OCI-LY1 (cell line): ENCODE data around the gene TMED4.

Source experiments
- H2AFZ ChIP-seq: fragments of 200-600 bp; sonication (generic), shearing (Covaris generic); 2 replicates; pipeline ENCODE4 v1.6.0; 2014; ENCODE audit warnings: antibody characterized with exemption, mild to moderate bottlenecking, low read length
- H3F3A ChIP-seq: fragments of 200-600 bp; sonication (generic), shearing (Covaris generic); 2 replicates; pipeline ENCODE4 v1.6.0; 2014; ENCODE audit warnings: mild to moderate bottlenecking, antibody characterized with exemption, low read length, moderate library complexity; ENCODE audit not compliant: insufficient read depth
- H3K27ac ChIP-seq: fragments of 200-600 bp; sonication (generic); 2 replicates; pipeline ENCODE4 v1.5.1; 2014; ENCODE audit warnings: low read length, mixed run types, mild to moderate bottlenecking, low read depth; ENCODE audit not compliant: poor library complexity, severe bottlenecking
- H3K27me3 ChIP-seq: fragments of 200-600 bp; sonication (generic); 2 replicates; pipeline ENCODE4 v1.6.0; 2014; ENCODE audit warnings: antibody characterized with exemption, mild to moderate bottlenecking, low read length, moderate library complexity; ENCODE audit not compliant: insufficient read depth
- H3K36me3 ChIP-seq: fragments of 200-600 bp; sonication (generic); 2 replicates; pipeline ENCODE4 v1.6.1; 2014; ENCODE audit warnings: mild to moderate bottlenecking, antibody characterized with exemption, low read length, moderate library complexity, mixed read lengths; ENCODE audit not compliant: insufficient read depth
- H3K4me1 ChIP-seq: fragments of 200-600 bp; sonication (generic); 2 replicates; pipeline ENCODE4 v1.5.1; 2014; ENCODE audit warnings: mild to moderate bottlenecking, low read length, moderate library complexity; ENCODE audit not compliant: insufficient read depth, severe bottlenecking
- H3K4me2 ChIP-seq: fragments of 200-600 bp; sonication (generic), shearing (Covaris generic); 2 replicates; pipeline ENCODE4 v1.6.1; 2014; ENCODE audit warnings: low read length
- H3K4me3 ChIP-seq: fragments of 200-600 bp; sonication (generic); 2 replicates; pipeline ENCODE4 v1.5.1; 2014; ENCODE audit warnings: low read length, low read depth, mild to moderate bottlenecking, mixed read lengths; ENCODE audit not compliant: poor library complexity, severe bottlenecking
- H3K79me2 ChIP-seq: fragments of 200-600 bp; shearing (Covaris generic); 2 replicates; pipeline ENCODE4 v1.6.1; 2016; ENCODE audit warnings: mixed run types, low read length, mixed read lengths; ENCODE audit not compliant: insufficient read depth
- H3K9ac ChIP-seq: fragments of 200-600 bp; sonication (generic), shearing (Covaris generic); 2 replicates; pipeline ENCODE4 v1.6.1; 2014; ENCODE audit warnings: mild to moderate bottlenecking, low read length, mixed read lengths
- H3K9me2 ChIP-seq: fragments of 200-600 bp; sonication (generic), shearing (Covaris generic); 2 replicates; pipeline ENCODE4 v1.6.1; 2014; ENCODE audit warnings: low read depth, mild to moderate bottlenecking, low read length, mixed read lengths
- H3K9me3 ChIP-seq: fragments of 200-600 bp; shearing (Covaris generic); 2 replicates; pipeline ENCODE4 v1.6.1; 2014; ENCODE audit warnings: low read length, mixed read lengths
- H4K20me1 ChIP-seq: fragments of 200-600 bp; sonication (generic), shearing (Covaris generic); 2 replicates; pipeline ENCODE4 v1.6.0; 2016; ENCODE audit warnings: mild to moderate bottlenecking, low read length; ENCODE audit not compliant: insufficient read depth
- EZH2 ChIP-seq: fragments of 200-600 bp; sonication (generic), shearing (Covaris generic); IDR thresholded peaks from 2 replicates; pipeline ENCODE4 v1.8.0; 2017; ENCODE audit warnings: borderline replicate concordance, mixed run types, mild to moderate bottlenecking, antibody characterized with exemption, low read length, moderate library complexity, mixed read lengths
- TF ChIP-seq, protein P1 (sequence below): fragments of 200-600 bp; sonication (generic), shearing (Covaris generic); IDR thresholded peaks from 2 replicates; pipeline ENCODE4 v1.5.1; 2017; ENCODE audit warnings: mild to moderate bottlenecking, antibody characterized with exemption, low read length, moderate library complexity, mixed read lengths

TMED4 gene

DNA sequence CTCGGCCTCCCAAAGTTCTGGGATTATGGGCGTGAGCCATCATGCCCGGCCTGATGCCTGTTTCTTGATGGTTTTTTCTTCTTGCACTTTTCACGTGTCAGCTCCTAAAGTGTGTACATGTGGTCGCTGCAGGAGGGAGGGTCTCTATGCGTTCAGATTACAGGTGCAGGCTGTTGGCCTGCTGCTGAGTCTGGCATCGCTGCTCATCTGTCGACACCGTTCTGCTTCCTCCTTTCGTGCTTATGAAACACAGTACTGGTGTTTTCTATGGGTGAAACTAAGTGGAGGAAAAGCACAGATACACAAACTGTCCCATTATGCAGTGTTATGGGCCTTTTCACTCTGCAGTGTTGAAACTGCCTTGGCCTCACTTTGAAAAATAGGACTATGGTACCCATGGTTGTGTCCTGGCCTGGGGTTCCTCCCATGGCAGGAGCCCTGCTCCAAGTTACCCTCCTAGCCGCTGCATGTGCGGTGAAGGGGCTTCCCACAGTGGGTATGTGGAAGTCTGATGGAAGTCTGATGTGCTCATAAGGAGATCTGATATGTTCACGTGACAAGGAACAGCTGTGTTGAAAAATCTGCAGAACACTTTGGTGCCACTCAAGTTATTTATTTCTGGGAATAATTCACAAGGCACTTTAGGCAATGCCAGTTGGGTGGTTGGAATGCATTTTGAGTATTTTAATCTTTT lies 47.9 kb upstream of the TMED4 start:
- Histone ChIP-seq H4K20me1 (no peaks in the 10 kb centered on the region), H2AFZ (no peak overlapping the region), H3K9ac (peak overlapping the region; percentile 49; the same call in 1 of the 2 replicates), H3K4me2 (peak overlapping the region; percentile 60), H3K9me3 (no peaks in the 10 kb centered on the region), H3K27me3 (no peaks in the 10 kb centered on the region), H3K4me3 (peak overlapping the region; percentile 39), H3K9me2 (no peaks in the 10 kb centered on the region), H3K4me1 (peaks cover 59% of the 10 kb centered on the region), H3F3A (no peaks in the 10 kb centered on the region), H3K79me2 (peaks cover 2% of the 10 kb centered on the region; the same call in 1 of the 2 replicates), H3K27ac (peak overlapping the region; percentile 95), H3K36me3 (peaks cover 25% of the 10 kb centered on the region)
- TF ChIP-seq, protein P1, sequence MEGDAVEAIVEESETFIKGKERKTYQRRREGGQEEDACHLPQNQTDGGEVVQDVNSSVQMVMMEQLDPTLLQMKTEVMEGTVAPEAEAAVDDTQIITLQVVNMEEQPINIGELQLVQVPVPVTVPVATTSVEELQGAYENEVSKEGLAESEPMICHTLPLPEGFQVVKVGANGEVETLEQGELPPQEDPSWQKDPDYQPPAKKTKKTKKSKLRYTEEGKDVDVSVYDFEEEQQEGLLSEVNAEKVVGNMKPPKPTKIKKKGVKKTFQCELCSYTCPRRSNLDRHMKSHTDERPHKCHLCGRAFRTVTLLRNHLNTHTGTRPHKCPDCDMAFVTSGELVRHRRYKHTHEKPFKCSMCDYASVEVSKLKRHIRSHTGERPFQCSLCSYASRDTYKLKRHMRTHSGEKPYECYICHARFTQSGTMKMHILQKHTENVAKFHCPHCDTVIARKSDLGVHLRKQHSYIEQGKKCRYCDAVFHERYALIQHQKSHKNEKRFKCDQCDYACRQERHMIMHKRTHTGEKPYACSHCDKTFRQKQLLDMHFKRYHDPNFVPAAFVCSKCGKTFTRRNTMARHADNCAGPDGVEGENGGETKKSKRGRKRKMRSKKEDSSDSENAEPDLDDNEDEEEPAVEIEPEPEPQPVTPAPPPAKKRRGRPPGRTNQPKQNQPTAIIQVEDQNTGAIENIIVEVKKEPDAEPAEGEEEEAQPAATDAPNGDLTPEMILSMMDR: no peak
- TF ChIP-seq EZH2: no peak

DNA sequence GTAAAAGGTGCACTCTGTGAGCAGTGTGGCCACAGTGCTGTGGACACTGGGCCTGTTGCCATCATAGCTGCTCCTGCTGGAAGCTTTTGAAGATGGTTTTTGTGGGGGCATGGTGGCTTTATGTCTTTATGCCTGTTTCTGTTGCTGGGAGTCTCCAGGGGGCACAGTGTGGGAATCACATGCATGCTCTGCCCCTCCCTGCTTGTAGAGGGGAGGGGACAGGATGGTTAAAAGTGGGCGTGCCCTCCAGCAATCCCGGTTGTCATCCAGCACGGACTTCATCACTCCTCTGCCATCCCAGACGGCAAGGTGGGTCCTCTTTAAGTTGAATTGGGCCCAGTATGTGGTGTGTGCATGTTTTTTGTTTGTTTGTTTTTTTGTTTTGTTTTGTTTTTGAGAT lies 44.6 kb upstream of the TMED4 start:
- no peak overlapping the region for H3K4me3 ChIP-seq
- no peak for TF ChIP-seq EZH2
- TF ChIP-seq, protein P1: no peak
- H3K4me1 ChIP-seq: peaks cover 68% of the 10 kb centered on the region
- H3K27ac ChIP-seq: no peak overlapping the region
- H3K9me2 ChIP-seq: no peaks in the 10 kb centered on the region
- H3K79me2 ChIP-seq: peaks cover 33% of the 10 kb centered on the region
- H3F3A ChIP-seq: no peaks in the 10 kb centered on the region
- H3K27me3 ChIP-seq: no peaks in the 10 kb centered on the region
- H3K4me2 ChIP-seq: no peak overlapping the region
- no peaks in the 10 kb centered on the region for H4K20me1 ChIP-seq
- H3K9ac ChIP-seq: no peak overlapping the region
- H3K36me3 ChIP-seq: peaks cover 38% of the 10 kb centered on the region
- no peak overlapping the region for H2AFZ ChIP-seq
- H3K9me3 ChIP-seq: no peaks in the 10 kb centered on the region

DNA sequence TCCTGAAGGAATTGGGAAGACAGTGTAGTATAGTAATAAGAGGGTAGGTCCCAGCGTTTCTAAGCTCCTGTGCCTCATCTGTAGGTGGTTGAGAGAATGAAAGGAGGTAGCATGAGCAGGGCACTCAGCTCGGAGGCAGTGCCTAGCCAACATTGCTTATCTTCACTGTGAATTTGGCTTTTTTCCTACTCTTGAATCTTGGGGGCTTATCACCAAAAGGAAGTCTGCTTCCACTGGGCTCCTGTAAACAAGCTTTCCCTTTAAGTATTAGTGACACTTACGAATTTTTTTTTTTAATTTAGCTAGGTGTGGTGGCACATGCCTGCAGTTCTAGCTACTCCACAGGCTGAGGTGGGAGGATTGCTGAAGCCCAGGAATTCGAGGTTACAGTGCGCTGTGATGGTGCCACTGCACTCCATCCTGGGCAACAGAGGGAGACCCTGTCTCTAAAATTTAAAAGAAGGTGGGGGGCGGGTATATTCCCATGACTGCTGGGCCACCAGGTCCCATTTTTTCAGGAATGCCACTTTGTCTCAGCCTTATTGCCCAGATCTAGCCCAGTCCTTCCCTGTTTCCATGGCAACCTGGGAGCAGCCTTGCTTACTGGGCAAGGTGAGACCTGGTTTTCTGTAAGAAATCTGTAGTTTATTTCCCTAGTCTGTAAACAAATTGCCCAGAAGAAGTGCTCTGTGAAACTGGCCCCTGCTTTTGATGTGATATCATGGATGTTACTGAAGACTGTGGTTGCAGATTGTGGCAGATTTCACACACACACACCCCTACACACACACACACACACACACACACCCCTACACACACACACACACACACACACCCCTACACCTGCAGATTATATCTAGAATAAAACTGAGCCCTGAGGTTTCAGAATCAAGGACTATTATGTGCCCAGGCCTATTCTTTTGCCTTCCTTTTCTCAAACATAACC lies 43.8 kb upstream of the TMED4 start:
- Histone ChIP-seq H3F3A (no peaks in the 10 kb centered on the region), H3K79me2 (peaks cover 41% of the 10 kb centered on the region), H3K4me1 (peaks cover 60% of the 10 kb centered on the region), H3K36me3 (peaks cover 38% of the 10 kb centered on the region), H3K27me3 (no peaks in the 10 kb centered on the region), H3K9me3 (no peaks in the 10 kb centered on the region), H4K20me1 (no peaks in the 10 kb centered on the region), H3K4me2 (no peak overlapping the region), H3K9me2 (no peaks in the 10 kb centered on the region), H2AFZ (no peak overlapping the region), H3K4me3 (no peak overlapping the region), H3K27ac (no peak overlapping the region), H3K9ac (no peak overlapping the region)
- no peak for TF ChIP-seq EZH2
- TF ChIP-seq, protein P1: no peak
